Central memory CD4-positive, alpha-beta T cell (primary cell): ENCODE measurements around the gene SMYD3.

Experiments
- DNase-seq: peaks from one replicate; pipeline ENCODE4 v3.0.0; 2022

Gene SMYD3

DNA sequence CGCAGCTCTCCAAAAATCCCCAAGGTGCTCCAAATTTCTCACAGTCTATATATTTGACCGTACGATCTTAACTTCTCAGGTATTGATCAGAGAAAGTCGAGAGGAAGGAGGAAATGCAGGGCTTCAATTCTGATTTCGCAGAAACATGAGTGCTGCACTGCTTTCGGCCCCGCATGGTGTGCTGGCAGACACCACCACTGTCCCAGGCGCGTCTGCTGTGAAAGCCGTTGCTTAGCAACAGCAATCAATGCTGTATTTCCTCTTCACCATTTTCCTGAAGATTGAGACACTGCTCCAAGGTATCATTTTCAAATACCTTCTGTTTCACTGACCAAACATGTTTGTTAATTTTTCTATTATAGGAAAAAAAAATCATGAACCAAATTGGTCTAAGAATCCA is 296.3 kb downstream of the SMYD3 start:
- no peak for DNase-seq

GRCh38 chr1:246208105-246208504 is 299.0 kb downstream of the SMYD3 start:
- DNase-seq = no peak

- no peak for DNase-seq
These were observed 303.9 kb downstream of the SMYD3 start for GRCh38 chr1:246203180-246203579.

- DNase-seq = no peak
These were observed 306.3 kb downstream of the SMYD3 start for GRCh38 chr1:246200738-246201137.

DNA sequence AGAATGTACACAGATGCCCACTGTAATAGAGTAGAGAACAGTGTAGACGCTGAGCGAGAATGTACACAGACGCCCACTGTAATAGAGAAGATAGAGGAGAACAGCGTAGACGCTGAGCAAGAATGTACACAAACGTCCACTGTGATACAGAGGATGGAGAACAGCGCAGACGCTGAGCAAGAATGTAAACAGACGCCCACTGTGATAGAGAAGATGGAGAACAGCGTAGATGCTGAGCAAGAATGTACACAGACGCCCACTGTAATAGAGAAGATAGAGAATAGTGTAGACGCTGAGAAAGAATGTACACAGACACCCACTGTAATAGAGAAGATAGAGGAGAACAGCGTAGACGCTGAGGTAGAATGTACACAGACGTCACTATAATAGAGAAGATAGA is 306.9 kb downstream of the SMYD3 start:
- DNase-seq = no peak

DNA sequence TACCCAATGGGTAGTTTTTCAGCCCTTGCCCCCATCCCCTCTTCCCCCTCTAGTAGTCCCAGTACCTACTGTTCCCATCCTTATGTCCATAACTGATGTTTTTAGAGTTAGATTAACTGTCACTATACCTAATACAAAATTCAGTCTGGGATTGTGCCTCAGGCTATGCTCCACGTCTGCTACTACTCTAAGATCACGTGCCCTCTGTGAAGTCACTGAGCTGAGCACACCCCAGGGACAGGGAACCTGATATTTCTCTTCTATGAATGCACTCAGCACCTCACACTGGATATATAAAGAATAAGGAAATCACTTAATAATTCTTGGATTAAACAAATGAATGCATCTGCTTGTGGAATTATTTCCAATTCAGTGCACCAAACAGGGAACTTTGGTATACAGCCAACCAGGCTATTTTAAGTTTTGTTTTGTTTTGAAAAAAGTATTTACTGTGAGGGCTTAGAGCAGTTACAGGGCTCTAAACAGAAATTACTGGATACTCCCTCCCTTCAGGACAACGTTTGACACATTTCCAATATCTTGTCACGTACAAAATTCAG is 307.9 kb downstream of the SMYD3 start:
- no peak for DNase-seq

DNA sequence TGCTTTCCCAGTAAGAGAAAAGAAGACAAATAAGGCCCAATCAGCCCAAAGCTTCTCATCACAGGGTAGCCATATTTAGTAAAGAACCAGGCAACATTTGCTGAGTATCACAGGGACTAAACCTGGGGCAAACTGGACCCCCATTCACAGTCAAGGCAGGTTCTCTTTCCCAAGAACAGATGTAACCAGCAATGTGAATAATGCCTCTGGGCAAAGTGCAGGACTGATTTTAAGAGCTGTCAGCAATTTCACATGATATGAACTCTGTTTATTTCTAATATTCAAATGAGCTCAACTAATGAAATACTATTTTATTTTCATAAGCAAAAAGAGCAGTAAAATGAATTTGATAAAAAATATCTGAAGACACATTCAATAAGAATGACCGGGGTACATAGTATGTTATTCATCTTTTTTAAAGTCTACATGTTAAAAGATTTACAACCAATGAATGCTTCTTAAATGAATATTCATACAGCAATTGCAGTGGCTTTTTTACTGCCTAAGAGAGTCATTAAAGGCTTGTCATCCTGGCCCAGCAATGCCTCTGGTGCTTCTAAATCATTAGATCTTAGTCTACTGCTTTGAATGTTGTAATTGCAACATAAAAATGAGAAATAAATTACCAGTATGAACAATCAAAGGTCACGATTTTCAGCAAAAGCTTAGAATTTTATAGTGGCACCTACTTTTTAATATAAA is 308.8 kb downstream of the SMYD3 start:
- DNase-seq = no peak

DNA sequence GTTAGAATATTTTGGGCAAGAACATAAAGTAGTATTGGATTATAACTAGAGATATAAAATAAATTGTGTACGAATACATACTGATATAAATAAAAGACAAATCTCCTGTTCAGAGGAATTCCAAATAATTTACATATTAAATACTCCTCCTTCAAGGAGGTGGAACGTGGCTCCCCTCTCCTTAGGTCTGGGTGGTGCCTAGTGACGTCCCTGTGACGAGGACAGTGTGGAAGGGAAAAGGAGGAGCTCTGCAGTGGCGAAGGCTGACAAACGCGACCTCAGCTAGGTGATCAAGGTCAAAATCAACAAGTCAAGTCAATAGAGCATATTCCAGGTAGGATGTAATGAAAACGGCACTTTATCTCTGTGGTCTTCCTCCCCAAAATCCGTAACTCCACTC is 310.0 kb downstream of the SMYD3 start:
- no peak for DNase-seq

DNA sequence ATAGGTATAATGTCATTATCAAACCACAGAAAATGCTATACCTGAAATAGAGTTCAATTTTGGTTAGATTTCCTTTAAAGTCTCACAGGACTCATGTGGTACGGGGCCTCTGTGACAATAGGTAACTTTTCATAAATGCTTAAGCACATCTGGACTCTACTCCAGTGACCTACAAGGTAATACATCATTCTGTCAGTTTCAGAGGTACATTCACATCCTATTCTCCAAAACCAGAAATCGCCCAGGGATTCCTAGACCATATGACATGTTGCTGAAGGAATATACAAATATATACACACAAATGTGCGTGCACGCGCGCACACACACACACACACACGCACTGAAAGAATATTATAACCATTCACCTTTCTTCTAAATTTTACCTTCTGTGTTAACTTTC is 311.8 kb downstream of the SMYD3 start:
- no peak for DNase-seq

DNA sequence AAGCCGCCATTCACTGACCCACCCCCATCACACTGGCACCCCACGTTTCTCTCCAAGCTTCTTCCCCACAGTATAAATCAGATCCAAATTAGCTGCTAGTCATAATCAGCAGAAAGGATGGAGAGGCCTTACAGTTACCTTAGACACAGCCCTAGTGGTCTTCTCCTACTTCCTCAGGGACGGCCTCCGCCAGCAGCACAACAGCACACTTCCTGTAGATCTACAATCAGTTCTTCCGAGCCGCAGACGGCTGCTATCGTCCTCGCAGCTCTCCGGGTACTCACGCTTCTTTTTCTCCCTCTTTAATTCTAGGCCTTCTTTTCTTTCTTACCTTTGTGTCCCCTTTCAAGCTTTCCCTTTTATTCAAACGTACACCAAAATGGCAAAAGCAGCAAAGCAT is 313.5 kb downstream of the SMYD3 start:
- DNase-seq = no peak

DNA sequence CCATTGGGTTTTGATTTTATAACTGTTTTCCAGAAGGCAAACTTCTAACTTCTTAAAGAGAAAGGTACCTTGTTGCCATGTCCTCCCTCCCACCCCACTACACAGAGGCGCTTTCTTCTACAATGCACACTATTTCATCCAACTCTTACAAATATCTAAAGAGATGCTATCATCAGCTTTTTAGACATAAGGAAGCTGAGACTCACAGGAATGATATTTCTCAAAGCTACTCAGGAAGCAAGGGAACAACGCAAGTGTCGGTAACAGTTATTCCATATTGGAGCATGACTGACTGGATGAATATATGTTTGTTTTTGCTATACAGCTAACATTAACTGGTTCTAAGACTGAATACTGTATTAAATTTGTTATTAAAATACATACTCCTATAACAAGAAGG is 318.0 kb downstream of the SMYD3 start:
- no peak for DNase-seq

DNA sequence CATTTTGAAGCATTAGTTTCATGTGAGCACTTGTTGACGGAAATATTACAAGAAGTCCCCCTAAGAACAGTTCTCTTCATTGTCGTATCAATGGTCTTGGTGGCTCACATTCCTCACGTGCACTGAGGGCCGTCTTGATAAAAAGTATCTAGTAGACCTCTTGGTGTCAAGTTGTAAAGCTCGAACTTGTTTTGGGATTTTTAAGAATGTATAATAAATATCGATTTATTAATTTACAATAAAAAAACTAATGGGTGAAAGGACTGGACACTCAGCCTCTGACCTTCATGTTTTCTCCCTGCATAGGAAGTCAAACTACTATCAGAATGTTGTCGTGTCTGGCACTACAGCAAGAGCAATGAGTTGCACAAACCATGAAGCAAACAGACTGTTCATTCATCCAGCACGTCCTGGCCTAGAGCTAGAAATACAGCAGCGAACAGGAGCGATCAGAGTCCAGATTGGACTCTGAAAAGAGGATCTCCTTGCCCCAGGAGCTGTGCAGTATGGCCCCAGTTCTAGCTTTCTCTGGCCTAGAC is 319.2 kb downstream of the SMYD3 start:
- no peak for DNase-seq

DNA sequence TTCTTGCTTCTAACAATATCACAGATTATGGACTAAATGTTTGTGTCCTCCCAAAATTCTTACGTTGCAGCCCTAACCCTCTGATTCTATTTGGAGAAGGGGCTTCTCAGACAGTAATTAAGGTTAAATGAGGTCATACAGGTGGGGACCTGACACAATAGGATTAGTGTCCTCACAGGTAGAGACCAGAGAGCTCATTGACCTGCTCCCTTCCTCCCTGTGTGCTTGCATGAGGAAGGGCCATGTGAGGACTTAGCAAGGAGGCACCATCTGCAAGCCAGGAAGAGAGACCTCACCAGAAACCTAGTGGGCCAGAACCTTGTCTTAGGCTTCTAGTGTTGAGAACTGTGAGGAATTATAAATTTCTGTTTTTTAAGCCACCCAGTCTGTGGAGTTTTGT is 322.6 kb downstream of the SMYD3 start:
- no peak for DNase-seq

DNA sequence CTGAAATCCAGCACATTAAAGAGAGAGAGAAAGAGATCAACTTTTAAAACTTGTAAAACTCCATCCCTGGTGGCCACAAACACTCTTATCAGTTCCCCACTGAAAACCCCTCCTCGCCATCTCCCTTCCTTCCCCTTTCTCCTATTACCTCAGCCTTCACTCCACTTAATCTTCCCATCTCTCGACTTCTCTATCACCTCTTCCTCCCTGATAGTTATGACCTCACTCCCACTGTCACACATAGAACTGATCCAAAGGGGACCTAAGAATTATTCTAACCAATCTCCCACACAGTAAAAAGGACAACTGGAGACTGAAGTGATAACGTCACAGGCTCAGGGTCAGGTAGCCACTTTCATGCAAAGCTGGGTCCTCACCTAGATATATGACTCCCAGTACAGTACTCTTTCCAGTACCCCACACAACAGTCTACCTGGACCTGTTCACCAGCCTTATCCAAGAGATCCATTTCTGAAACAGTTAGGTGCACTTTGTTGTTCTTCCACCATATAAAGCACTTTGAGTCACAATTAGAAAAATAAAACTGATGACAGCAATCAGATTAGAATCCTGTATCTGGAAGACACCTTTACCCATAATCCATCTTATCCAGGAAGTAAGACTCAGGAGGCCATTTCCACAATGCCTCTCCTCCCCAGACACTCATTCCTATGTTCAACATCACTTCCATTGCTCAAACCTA is 324.8 kb downstream of the SMYD3 start:
- DNase-seq = no peak

- no peak for DNase-seq
These were observed 325.8 kb downstream of the SMYD3 start for GRCh38 chr1:246181241-246181640.

- DNase-seq = no peak
These were observed 327.7 kb downstream of the SMYD3 start for GRCh38 chr1:246179401-246179800.

DNA sequence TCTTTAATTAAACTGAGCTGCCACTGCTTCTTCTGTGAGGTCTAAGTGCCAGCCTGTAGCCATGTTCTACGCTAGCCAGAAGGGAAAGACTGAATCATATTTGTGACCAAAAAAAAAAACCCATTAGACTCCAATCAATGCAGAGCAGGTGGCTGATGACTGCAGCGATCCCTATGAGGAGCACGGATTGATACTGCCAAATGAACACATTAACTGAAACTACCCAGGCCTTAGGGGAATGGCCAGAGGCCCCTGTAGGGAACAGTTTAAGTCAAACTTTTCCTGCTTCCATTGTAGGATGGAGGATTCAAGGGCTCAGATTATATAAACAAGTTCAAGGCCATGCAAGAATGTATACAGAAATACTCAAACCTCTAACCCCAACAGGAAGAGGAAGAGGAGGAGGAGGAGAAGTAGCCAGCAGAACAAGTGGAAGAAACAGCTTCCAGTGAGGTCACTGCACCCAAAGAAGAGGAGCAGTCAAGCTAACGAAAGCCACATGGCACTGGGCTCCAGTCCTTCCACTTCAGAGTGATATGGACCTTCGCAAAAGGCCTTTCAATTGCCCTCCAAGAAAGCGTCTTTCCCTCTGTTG is 328.3 kb downstream of the SMYD3 start:
- no peak for DNase-seq

- no peak for DNase-seq
These were observed 330.7 kb downstream of the SMYD3 start for GRCh38 chr1:246176126-246177024.

- DNase-seq = no peak
These were observed 336.4 kb downstream of the SMYD3 start for GRCh38 chr1:246170574-246171261.

GRCh38 chr1:246169486-246169885 is 337.6 kb downstream of the SMYD3 start:
- no peak for DNase-seq

DNA sequence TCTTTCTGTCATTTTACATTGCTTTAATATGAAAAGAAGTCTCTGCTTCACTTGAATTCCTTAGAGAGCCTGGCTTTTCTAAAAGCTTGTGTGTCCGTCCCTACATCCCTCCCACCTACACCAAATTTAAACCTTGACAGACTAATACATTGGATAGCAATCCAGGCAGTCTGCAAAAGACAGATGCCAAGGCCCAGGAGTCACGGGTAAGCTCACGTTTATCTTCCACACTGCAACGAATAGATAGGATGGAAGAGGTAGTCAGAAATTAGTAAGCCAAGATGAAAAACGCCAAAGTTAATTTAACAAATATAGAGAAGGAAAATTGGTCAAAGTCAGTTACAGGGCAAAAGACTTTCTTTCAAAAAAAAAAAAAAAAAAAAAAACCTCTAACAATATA is 338.1 kb downstream of the SMYD3 start:
- DNase-seq = no peak

DNA sequence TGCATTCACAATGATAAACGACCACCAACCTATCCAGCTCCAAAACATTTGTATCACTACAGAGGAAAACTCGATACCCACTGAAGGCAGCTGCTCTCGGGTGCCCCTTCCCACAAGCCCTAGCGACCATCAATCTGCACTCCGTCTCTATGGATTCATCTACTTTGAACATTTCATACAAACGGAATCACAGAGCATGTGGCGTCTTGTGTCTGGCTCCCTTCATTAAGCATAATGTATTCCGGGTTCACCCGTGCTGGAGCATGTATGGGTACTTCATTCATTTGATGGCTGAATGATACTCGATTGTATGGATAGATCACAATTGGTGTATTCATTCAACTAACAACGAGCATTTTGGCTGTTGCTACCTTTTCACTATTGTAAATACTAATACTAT is 340.2 kb downstream of the SMYD3 start:
- no peak for DNase-seq
